Trophoblast cell (in vitro differentiated cells and primary cell): ENCODE results near the gene ZNF625.
A peak's percentile ranks its signal among the peaks of the same experiment; 100 is the strongest.

ENCODE experiments used
- DNase-seq, 2 donors: peaks; one replicate each; pipeline ENCODE4 v3.0.0-alpha.2; 2016
- H2AFZ ChIP-seq: 2 replicates; pipeline ENCODE4 v1.6.1; 2013; ENCODE audit warnings: low read length, moderate library complexity, mild to moderate bottlenecking; ENCODE audit not compliant: insufficient read depth, poor library complexity
- H2AK5ac ChIP-seq: 2 replicates; pipeline ENCODE4 v1.6.1; 2013; ENCODE audit warnings: mild to moderate bottlenecking, low read length
- H2BK120ac ChIP-seq: 2 replicates; pipeline ENCODE4 v1.6.1; 2013; ENCODE audit warnings: low read length, mild to moderate bottlenecking, moderate library complexity; ENCODE audit not compliant: insufficient read depth, poor library complexity
- H2BK12ac ChIP-seq: 2 replicates; pipeline ENCODE4 v1.6.1; 2013; ENCODE audit warnings: mild to moderate bottlenecking, low read length, moderate library complexity
- H2BK5ac ChIP-seq: 2 replicates; pipeline ENCODE4 v1.6.1; 2013; ENCODE audit warnings: low read length, low read depth, moderate library complexity, mild to moderate bottlenecking; ENCODE audit not compliant: poor library complexity
- H3K14ac ChIP-seq: 2 replicates; pipeline ENCODE4 v1.6.1; 2013; ENCODE audit warnings: mild to moderate bottlenecking, low read length
- H3K18ac ChIP-seq: 2 replicates; pipeline ENCODE4 v1.6.1; 2013; ENCODE audit warnings: mild to moderate bottlenecking, low read length
- H3K23ac ChIP-seq: 2 replicates; pipeline ENCODE4 v1.6.1; 2013; ENCODE audit warnings: low read length
- H3K27ac ChIP-seq: 2 replicates; pipeline ENCODE4 v1.5.1; 2013; ENCODE audit warnings: low read depth, mild to moderate bottlenecking, inconsistent platforms, low read length, moderate library complexity
- H3K27me3 ChIP-seq: 2 replicates; pipeline ENCODE4 v1.6.1; 2013; ENCODE audit warnings: inconsistent platforms, mild to moderate bottlenecking, low read length, moderate library complexity; ENCODE audit not compliant: insufficient read depth
- H3K36me3 ChIP-seq, 2 experiments: 1 replicate in 1 of 2; 2 replicates in 1 of 2; pipeline ENCODE4 v1.6.1; 2013; ENCODE audit warnings: low read length in 2 of 2, mild to moderate bottlenecking in 2 of 2, moderate library complexity in 1 of 2; ENCODE audit not compliant: insufficient read depth in 2 of 2, control insufficient read depth in 1 of 2
- H3K4ac ChIP-seq: 2 replicates; pipeline ENCODE4 v1.6.1; 2013; ENCODE audit warnings: low read depth, mild to moderate bottlenecking, low read length, moderate library complexity
- H3K4me1 ChIP-seq, 2 experiments: 1 replicate in 1 of 2; 2 replicates in 1 of 2; pipeline ENCODE4 v1.6.1; 2013; ENCODE audit warnings: low read length in 2 of 2, mild to moderate bottlenecking in 2 of 2, moderate library complexity in 1 of 2; ENCODE audit not compliant: insufficient read depth in 2 of 2, control insufficient read depth in 1 of 2
- H3K4me2 ChIP-seq: 2 replicates; pipeline ENCODE4 v1.6.1; 2013; ENCODE audit warnings: inconsistent platforms, mild to moderate bottlenecking, low read length, moderate library complexity
- H3K4me3 ChIP-seq: 2 replicates; pipeline ENCODE4 v1.5.1; 2013; ENCODE audit warnings: mild to moderate bottlenecking, low read depth, low read length, inconsistent platforms
- H3K79me1 ChIP-seq: one replicate; pipeline ENCODE4 v1.6.1; 2013; ENCODE audit warnings: low read length
- H3K79me2 ChIP-seq: 2 replicates; pipeline ENCODE4 v1.6.1; 2013; ENCODE audit warnings: low read length, mild to moderate bottlenecking; ENCODE audit not compliant: control insufficient read depth, insufficient read depth, poor library complexity
- H3K9ac ChIP-seq: 2 replicates; pipeline ENCODE4 v1.6.1; 2013; ENCODE audit warnings: mild to moderate bottlenecking, low read length
- H3K9me3 ChIP-seq: 2 replicates; pipeline ENCODE4 v1.6.1; 2013; ENCODE audit warnings: low read depth, mild to moderate bottlenecking, control low read depth, inconsistent platforms, low read length; ENCODE audit not compliant: insufficient read depth
- H4K12ac ChIP-seq: 2 replicates; pipeline ENCODE4 v1.6.1; 2013; ENCODE audit warnings: low read depth, mild to moderate bottlenecking, low read length, moderate library complexity
- H4K8ac ChIP-seq: 2 replicates; pipeline ENCODE4 v1.6.1; 2013; ENCODE audit warnings: low read depth, mild to moderate bottlenecking, low read length, moderate library complexity
- H4K91ac ChIP-seq: one replicate; pipeline ENCODE4 v1.6.1; 2013; ENCODE audit warnings: low read depth, mild to moderate bottlenecking, low read length, moderate library complexity
- WGBS: extraction: QIAGEN DNeasy Blood & Tissue Kit; methylation state at CpG from one replicate; pipeline ENCODE4 v1.1.7; 2013; ENCODE audit warnings: missing lambda C conversion rate; ENCODE audit not compliant: insufficient read length, insufficient coverage; ENCODE audit errors: extremely low coverage; 5-methylcytosine and 5-hydroxymethylcytosine counted together

ZNF625 gene

DNA sequence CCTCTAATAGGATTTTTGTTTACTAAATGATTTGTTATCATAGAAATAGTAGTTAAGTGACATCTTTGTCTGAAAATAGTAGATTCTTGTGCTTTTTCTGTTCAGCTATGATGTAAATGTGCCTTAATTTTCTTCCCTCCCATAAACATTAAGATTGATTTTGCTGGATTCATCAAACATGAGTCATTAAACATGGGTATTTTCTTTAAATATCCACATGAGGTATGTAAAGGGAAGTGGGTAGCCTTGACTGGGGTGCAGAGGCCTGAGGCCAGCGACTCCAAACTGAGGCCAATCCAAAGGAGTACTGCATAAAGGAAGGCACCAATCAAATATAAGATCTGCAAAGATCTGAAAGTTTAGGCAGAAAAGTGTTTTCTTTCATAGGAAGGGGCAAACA, 10.1 kb upstream of the ZNF625 start:
- no peak overlapping the region for H3K14ac ChIP-seq
- no peak overlapping the region for H3K18ac ChIP-seq
- H4K12ac ChIP-seq = no peak overlapping the region
- H2BK12ac ChIP-seq = no peak overlapping the region
- peaks cover 6% of the 10 kb centered on the region for H3K79me1 ChIP-seq
- H3K4me1 ChIP-seq = peaks cover 5 to 8% of the 10 kb centered on the region in 2 experiments
- peaks cover 9% of the 10 kb centered on the region for H3K79me2 ChIP-seq
- WGBS = no CpG with 5 or more reads among the region's 1 CpG
- no peak overlapping the region for H3K4me3 ChIP-seq
- H4K91ac ChIP-seq = no peak overlapping the region
- H3K36me3 ChIP-seq = peaks cover 5 to 11% of the 10 kb centered on the region in 2 experiments
- no peak overlapping the region for H2BK5ac ChIP-seq
- no peak overlapping the region for H2BK120ac ChIP-seq
- H4K8ac ChIP-seq = no peak overlapping the region
- no peak overlapping the region for H2AK5ac ChIP-seq
- no peaks in the 10 kb centered on the region for H3K9me3 ChIP-seq
- no peak overlapping the region for H2AFZ ChIP-seq
- H3K9ac ChIP-seq = no peak overlapping the region
- H3K27me3 ChIP-seq = no peaks in the 10 kb centered on the region
- H3K27ac ChIP-seq = no peak overlapping the region
- no peak overlapping the region for H3K4ac ChIP-seq
- H3K4me2 ChIP-seq = no peak overlapping the region
- no peak for DNase-seq
- H3K23ac ChIP-seq = no peak overlapping the region

DNA sequence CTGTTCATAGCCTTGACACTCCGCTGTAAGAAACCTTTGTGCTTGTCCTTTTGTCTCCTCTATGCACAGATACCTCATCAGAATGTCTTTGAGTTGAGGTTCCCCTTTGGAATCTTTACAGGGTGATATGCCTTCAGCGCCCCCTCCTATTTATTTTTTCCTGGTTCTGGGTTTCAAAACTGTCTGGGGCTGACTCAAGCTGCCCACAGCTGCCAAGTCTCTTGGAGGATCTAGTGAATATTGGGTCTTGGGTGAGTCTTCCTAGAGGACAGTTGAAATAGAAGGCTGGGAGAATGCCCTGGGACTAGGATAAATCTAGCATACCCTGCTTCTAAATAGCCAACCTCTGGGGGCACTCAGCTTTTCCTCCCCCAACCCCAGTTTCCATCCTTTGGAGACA, 7.3 kb upstream of the ZNF625 start:
- H4K12ac ChIP-seq = no peak overlapping the region
- peak overlapping the region; percentile 82 for H3K4me2 ChIP-seq
- peaks cover 5 to 8% of the 10 kb centered on the region in 2 experiments for H3K4me1 ChIP-seq
- H2BK120ac ChIP-seq = no peak overlapping the region
- H4K91ac ChIP-seq = no peak overlapping the region
- H3K18ac ChIP-seq = no peak overlapping the region
- H3K23ac ChIP-seq = no peak overlapping the region
- no peak overlapping the region for H2BK12ac ChIP-seq
- H3K79me2 ChIP-seq = peaks cover 9% of the 10 kb centered on the region
- peak overlapping the region; percentile 68 for H3K9ac ChIP-seq
- H3K36me3 ChIP-seq = peaks cover 0 to 7% of the 10 kb centered on the region in 2 experiments
- no peak overlapping the region for H3K14ac ChIP-seq
- no peak overlapping the region for H2BK5ac ChIP-seq
- no CpG with 5 or more reads among the region's 2 CpGs for WGBS
- H3K9me3 ChIP-seq = no peaks in the 10 kb centered on the region
- H3K79me1 ChIP-seq = peaks cover 6% of the 10 kb centered on the region
- H3K4ac ChIP-seq = peak overlapping the region; percentile 71
- no peak overlapping the region for H3K4me3 ChIP-seq
- no peak overlapping the region for H2AK5ac ChIP-seq
- no peak overlapping the region for H3K27ac ChIP-seq
- no peaks in the 10 kb centered on the region for H3K27me3 ChIP-seq
- no peak overlapping the region for H2AFZ ChIP-seq
- peak in 1 of 2 donors; percentile 15 for DNase-seq
- H4K8ac ChIP-seq = no peak overlapping the region

DNA sequence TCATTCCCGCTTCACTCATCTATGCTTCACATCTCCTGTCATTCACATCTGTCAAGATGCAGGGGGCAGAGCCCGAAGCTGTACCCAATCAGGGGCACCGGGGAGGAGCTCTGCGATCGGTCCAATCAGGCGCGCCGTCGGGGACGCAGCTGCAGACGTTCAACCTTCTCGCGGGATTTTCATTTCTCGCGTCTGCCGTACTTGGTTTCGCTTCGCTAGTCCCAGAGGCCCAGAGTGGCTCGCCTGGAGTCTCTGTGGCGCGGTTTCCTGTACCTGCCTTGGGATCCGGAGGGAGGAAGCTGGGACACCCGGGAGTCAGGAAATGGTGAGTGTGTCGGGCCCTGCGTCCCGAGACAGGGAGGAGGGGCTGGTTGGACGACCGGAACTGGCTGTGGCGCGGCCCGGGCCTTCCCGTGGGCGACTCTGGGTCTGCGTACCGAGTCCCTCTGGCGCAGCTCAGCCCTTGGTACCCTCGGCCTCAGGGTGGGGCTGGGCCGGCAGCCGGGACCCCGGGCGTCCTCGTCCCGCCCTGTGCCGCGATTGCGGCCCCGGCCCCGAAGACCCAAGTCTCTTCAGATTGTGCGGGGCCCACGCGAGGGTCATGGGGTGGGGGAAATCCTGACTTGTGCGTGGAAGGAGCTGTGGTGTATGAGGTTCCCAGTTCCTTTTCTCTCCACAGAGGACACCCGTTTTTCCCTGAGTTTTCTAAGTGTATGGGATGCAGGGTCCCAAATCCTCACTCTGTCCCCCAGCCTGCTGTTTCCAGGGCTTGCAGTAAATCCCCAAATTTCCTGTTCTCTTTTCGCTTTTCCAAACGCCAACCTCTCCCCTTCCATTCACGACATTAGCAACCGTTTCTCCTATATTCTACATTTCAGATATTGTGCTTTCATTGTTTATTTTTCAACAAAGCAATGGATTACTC, 6.6 kb upstream of the ZNF625 start, which contains the start of gene ZNF136:
Gene ZNF136, plus strand, starts transcription at position 215 of the 925 bp plus-strand sequence. Its CDS starts 108 bp downstream, at position 323.
- Histone ChIP-seq H3K4me1 (peaks cover 5 to 8% of the 10 kb centered on the region in 2 experiments), H3K27ac (peak within 1 kb of the TSS; percentile 81), H3K79me2 (peaks cover 9% of the 10 kb centered on the region), H2AFZ (peak within 1 kb of the TSS; percentile 47), H2BK120ac (peak within 1 kb of the TSS; percentile 48), H3K9me3 (no peaks in the 10 kb centered on the region), H4K12ac (peak within 1 kb of the TSS; percentile 39), H3K4me3 (peak within 1 kb of the TSS; percentile 91), H3K79me1 (peaks cover 6% of the 10 kb centered on the region), H2AK5ac (no peak within 1 kb of the TSS), H4K8ac (peak within 1 kb of the TSS; percentile 72), H2BK12ac (no peak within 1 kb of the TSS), H3K14ac (peak within 1 kb of the TSS; percentile 96), H3K9ac (peak within 1 kb of the TSS; percentile 90), H3K18ac (peak within 1 kb of the TSS; percentile 88), H4K91ac (peak within 1 kb of the TSS; percentile 76), H3K4ac (peak within 1 kb of the TSS; percentile 71), H3K36me3 (peaks cover 0 to 2% of the 10 kb centered on the region in 2 experiments), H3K4me2 (peak within 1 kb of the TSS; percentile 82), H2BK5ac (peak within 1 kb of the TSS; percentile 76), H3K27me3 (no peaks in the 10 kb centered on the region), H3K23ac (no peak within 1 kb of the TSS)
- DNase-seq = peak; percentile 99 to 100
- WGBS = no CpG with 5 or more reads among the region's 57 CpGs

DNA sequence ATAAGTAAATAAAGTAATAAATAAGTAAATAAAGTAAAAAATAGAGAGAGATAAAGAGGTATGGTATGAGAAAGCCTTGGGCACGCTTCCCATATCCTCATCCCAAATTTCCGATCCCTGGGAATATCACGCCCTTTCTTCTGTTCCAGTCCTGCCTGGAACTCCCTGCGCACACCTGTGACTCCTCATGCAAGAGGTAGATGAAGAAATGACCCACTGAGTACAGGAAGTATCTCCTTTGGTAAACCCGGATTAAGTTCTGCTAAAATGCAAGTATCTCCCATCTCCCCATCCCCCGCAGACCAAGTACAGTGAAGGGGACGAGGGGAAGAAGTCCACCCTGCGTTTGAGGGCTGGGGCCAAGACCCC, 6.0 kb upstream of the ZNF625 start:
- Histone ChIP-seq H3K14ac (no peak overlapping the region), H2BK12ac (no peak overlapping the region), H3K79me1 (peaks cover 6% of the 10 kb centered on the region), H3K27ac (no peak overlapping the region), H3K4me3 (no peak overlapping the region), H4K91ac (no peak overlapping the region), H3K79me2 (peaks cover 9% of the 10 kb centered on the region), H3K18ac (no peak overlapping the region), H2AFZ (peak overlapping the region; percentile 47), H3K27me3 (no peaks in the 10 kb centered on the region), H2AK5ac (no peak overlapping the region), H3K9me3 (no peaks in the 10 kb centered on the region), H3K23ac (no peak overlapping the region), H3K4ac (no peak overlapping the region), H3K9ac (no peak overlapping the region), H4K8ac (peak overlapping the region; percentile 8), H3K36me3 (peaks cover 0 to 2% of the 10 kb centered on the region in 2 experiments), H2BK5ac (no peak overlapping the region), H4K12ac (no peak overlapping the region), H2BK120ac (no peak overlapping the region), H3K4me1 (peaks cover 5 to 8% of the 10 kb centered on the region in 2 experiments), H3K4me2 (peak overlapping the region; percentile 82)
- WGBS = no CpG with 5 or more reads among the region's 8 CpGs
- DNase-seq = no peak
